HEK293 (cell line): ENCODE measurements around the gene SLC26A6.
A peak's percentile ranks its signal among the peaks of the same experiment; 100 is the strongest.

Source experiments
- CTCF ChIA-PET: fragments of 350-600 bp; formaldehyde crosslinking; extraction: SDS; loops from one replicate; lab custom pipeline; 2021; ENCODE audit warnings: antibody characterized with exemption; lab: Yijun Ruan, JAX
- POLR2A ChIA-PET: fragments of 300-600 bp; formaldehyde crosslinking; extraction: SDS; loops from one replicate; lab custom pipeline; 2020; ENCODE audit warnings: antibody characterized with exemption, inconsistent platforms; lab: Yijun Ruan, JAX
- H3K27ac ChIP-seq: fragments of 200-500 bp; sonication (Bioruptor generic); 2 replicates; pipeline ENCODE4 v1.5.1; 2014; ENCODE audit warnings: low read depth, low read length, control low read depth, inconsistent platforms; ENCODE audit errors: extremely low read depth
- H3K36me3 ChIP-seq, 2 experiments: fragments of 200-500 bp in 1 of 2; sonication (Bioruptor generic) in 1 of 2; 1 replicate in 1 of 2; 2 replicates in 1 of 2; pipeline ENCODE4 v1.5.1; 2014 to 2017; ENCODE audit warnings: inconsistent platforms in 2 of 2, low read length in 2 of 2; ENCODE audit not compliant: control insufficient read depth in 2 of 2, insufficient read depth in 1 of 2
- H3K4me1 ChIP-seq: fragments of 200-500 bp; sonication (Bioruptor generic); 2 replicates; pipeline ENCODE4 v1.5.1; 2014; ENCODE audit warnings: mild to moderate bottlenecking, low read length, inconsistent platforms; ENCODE audit not compliant: control insufficient read depth, insufficient read depth
- H3K4me3 ChIP-seq: 2 replicates; pipeline ENCODE4 v1.5.1; 2011; ENCODE audit warnings: low read depth, mild to moderate bottlenecking, control low read depth, low read length, moderate library complexity
- H3K9me3 ChIP-seq: fragments of 200-500 bp; sonication (Bioruptor generic); 2 replicates; pipeline ENCODE4 v1.5.1; 2014; ENCODE audit warnings: low read depth, low read length, inconsistent platforms; ENCODE audit not compliant: control insufficient read depth, insufficient read depth
- AEBP2 ChIP-seq: fragments of 450-650 bp; formaldehyde crosslinking; IDR thresholded peaks from 2 replicates; pipeline ENCODE4 v1.5.1; 2016; ENCODE audit warnings: missing biosample characterization, missing genetic modification characterization, borderline replicate concordance
- BCL6B ChIP-seq: fragments of 450-650 bp; formaldehyde crosslinking; IDR thresholded peaks from 2 replicates; pipeline ENCODE4 v1.5.1; 2017; ENCODE audit warnings: missing biosample characterization, missing genetic modification characterization
- FEZF1 ChIP-seq: fragments of 450-650 bp; formaldehyde crosslinking; IDR thresholded peaks from 2 replicates; pipeline ENCODE4 v1.5.1; 2016; ENCODE audit warnings: missing biosample characterization, missing genetic modification characterization
- GLIS1 ChIP-seq: fragments of 450-650 bp; formaldehyde crosslinking; IDR thresholded peaks from 2 replicates; pipeline ENCODE4 v1.5.1; 2016; ENCODE audit warnings: missing biosample characterization, missing genetic modification characterization
- GLIS2 ChIP-seq: fragments of 450-650 bp; formaldehyde crosslinking; IDR thresholded peaks from 2 replicates; pipeline ENCODE4 v1.5.1; 2016; ENCODE audit warnings: missing biosample characterization, missing genetic modification characterization
- HOXC10 ChIP-seq: sonication (generic); formaldehyde crosslinking; IDR thresholded peaks from 2 replicates; pipeline ENCODE4 v1.8.1; 2023; ENCODE audit warnings: mild to moderate bottlenecking, missing genetic modification reagents
- IKZF3 ChIP-seq: fragments of 450-650 bp; IDR thresholded peaks from 2 replicates; pipeline ENCODE4 v1.5.0; 2018; ENCODE audit warnings: missing biosample characterization, mild to moderate bottlenecking, missing genetic modification characterization, moderate library complexity
- KLF8 ChIP-seq: fragments of 450-650 bp; formaldehyde crosslinking; IDR thresholded peaks from 2 replicates; pipeline ENCODE4 v1.5.1; 2016; ENCODE audit warnings: missing biosample characterization, missing genetic modification characterization
- OSR2 ChIP-seq: fragments of 450-650 bp; formaldehyde crosslinking; IDR thresholded peaks from 2 replicates; pipeline ENCODE4 v1.5.1; 2016; ENCODE audit warnings: missing biosample characterization, missing genetic modification characterization
- WT1 ChIP-seq: fragments of 450-650 bp; formaldehyde crosslinking; IDR thresholded peaks from 2 replicates; pipeline ENCODE4 v1.5.1; 2016; ENCODE audit warnings: missing biosample characterization, missing genetic modification characterization
- ZFHX2 ChIP-seq: fragments of 450-650 bp; formaldehyde crosslinking; conservative IDR thresholded peaks from 2 replicates; pipeline ENCODE4 v1.5.1; 2016; ENCODE audit warnings: missing biosample characterization, missing genetic modification characterization
- ZFP69B ChIP-seq: fragments of 450-650 bp; formaldehyde crosslinking; IDR thresholded peaks from 2 replicates; pipeline ENCODE4 v1.5.1; 2016; ENCODE audit warnings: missing biosample characterization, missing genetic modification characterization
- ZIC2 ChIP-seq: fragments of 450-650 bp; formaldehyde crosslinking; IDR thresholded peaks from 2 replicates; pipeline ENCODE4 v1.5.1; 2016; ENCODE audit warnings: missing biosample characterization, missing genetic modification characterization
- ZNF169 ChIP-seq: fragments of 450-650 bp; formaldehyde crosslinking; IDR thresholded peaks from 2 replicates; pipeline ENCODE4 v1.5.1; 2016; ENCODE audit warnings: missing biosample characterization, missing genetic modification characterization
- ZNF324 ChIP-seq: fragments of 450-650 bp; formaldehyde crosslinking; IDR thresholded peaks from 2 replicates; pipeline ENCODE4 v1.5.1; 2016; ENCODE audit warnings: missing biosample characterization, missing genetic modification characterization
- ZNF366 ChIP-seq: fragments of 450-650 bp; formaldehyde crosslinking; conservative IDR thresholded peaks from 2 replicates; pipeline ENCODE4 v1.5.1; 2016; ENCODE audit warnings: missing biosample characterization, missing genetic modification characterization
- ZNF37A ChIP-seq: fragments of 450-650 bp; IDR thresholded peaks from 2 replicates; pipeline ENCODE4 v1.5.1; 2018; ENCODE audit warnings: missing biosample characterization, missing genetic modification characterization
- ZNF394 ChIP-seq: fragments of 450-650 bp; formaldehyde crosslinking; IDR thresholded peaks from 2 replicates; pipeline ENCODE4 v1.5.1; 2016; ENCODE audit warnings: missing biosample characterization, missing genetic modification characterization, mild to moderate bottlenecking, moderate library complexity, borderline replicate concordance
- ZNF398 ChIP-seq: fragments of 450-650 bp; formaldehyde crosslinking; IDR thresholded peaks from 2 replicates; pipeline ENCODE4 v1.5.1; 2017; ENCODE audit warnings: missing biosample characterization, missing genetic modification characterization
- ZNF433 ChIP-seq: fragments of 450-650 bp; formaldehyde crosslinking; IDR thresholded peaks from 2 replicates; pipeline ENCODE4 v1.5.1; 2016; ENCODE audit warnings: missing biosample characterization, missing genetic modification characterization, low read depth
- ZNF521 ChIP-seq: fragments of 450-650 bp; formaldehyde crosslinking; IDR thresholded peaks from 2 replicates; pipeline ENCODE4 v1.5.1; 2017; ENCODE audit warnings: missing biosample characterization, mild to moderate bottlenecking, missing genetic modification characterization
- ZNF701 ChIP-seq: fragments of 450-650 bp; formaldehyde crosslinking; IDR thresholded peaks from 2 replicates; pipeline ENCODE4 v1.5.1; 2016; ENCODE audit warnings: missing biosample characterization, missing genetic modification characterization
- ZXDB ChIP-seq: fragments of 450-650 bp; formaldehyde crosslinking; IDR thresholded peaks from 2 replicates; pipeline ENCODE4 v1.5.1; 2016; ENCODE audit warnings: missing biosample characterization, missing genetic modification characterization
- TF ChIP-seq, protein P1 (sequence below): fragments of 450-650 bp; formaldehyde crosslinking; IDR thresholded peaks from 2 replicates; pipeline ENCODE4 v1.5.1; 2016; ENCODE audit warnings: missing biosample characterization, missing genetic modification characterization
- TF ChIP-seq, protein P2 (sequence below): fragments of 450-650 bp; formaldehyde crosslinking; IDR thresholded peaks from 2 replicates; pipeline ENCODE4 v1.5.1; 2016; ENCODE audit warnings: missing biosample characterization, missing genetic modification characterization
- TF ChIP-seq, protein P3 (sequence below): fragments of 450-650 bp; formaldehyde crosslinking; conservative IDR thresholded peaks from 2 replicates; pipeline ENCODE4 v1.5.1; 2016; ENCODE audit warnings: low read depth, missing biosample characterization, missing genetic modification characterization

Gene SLC26A6

DNA sequence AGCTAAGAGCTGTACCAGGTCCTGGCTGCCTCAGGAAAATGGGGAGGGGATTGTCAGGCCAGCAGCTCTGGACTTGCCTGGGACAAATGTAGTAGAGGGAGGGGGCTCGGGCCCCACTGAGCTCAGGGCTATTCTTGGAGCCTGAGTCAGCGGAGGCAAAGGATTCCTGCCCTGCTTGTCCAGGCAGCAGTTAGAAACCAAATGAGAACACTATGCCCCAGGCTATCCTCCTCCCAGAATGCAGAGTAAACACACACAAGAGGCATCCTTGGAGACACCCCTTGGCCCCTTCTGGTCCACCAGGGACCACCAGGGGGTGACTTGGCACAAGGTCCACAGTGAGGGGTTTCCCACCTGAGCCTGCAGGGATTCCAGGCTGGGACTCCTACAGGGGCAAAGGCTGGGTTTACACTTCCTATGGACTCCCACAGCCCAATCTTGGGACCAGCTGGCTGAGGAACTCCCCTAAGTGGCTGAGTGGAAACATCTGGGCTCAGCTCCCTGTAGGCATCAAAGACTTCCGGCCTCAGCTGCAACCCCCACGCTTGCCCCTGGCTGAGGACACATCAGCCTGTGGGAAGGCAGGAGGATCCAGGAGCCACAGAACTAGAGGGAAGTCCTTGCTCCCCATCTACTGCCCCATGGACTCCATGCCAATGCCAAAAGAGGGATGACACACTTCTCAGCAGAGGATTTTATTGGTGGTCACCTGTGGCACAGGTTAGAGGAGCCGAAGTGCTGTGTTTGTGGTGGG, 36.8 kb downstream of the SLC26A6 start:
- Histone ChIP-seq H3K4me1 (no peaks in the 10 kb centered on the region; the same call in 1 of the 2 replicates), H3K4me3 (no peak overlapping the region), H3K9me3 (no peaks in the 10 kb centered on the region), H3K27ac (peak overlapping the region; percentile 64), H3K36me3 (peaks cover 6 to 67% of the 10 kb centered on the region in 2 experiments; a peak in 2 of 3 replicates)
- CTCF ChIA-PET: no interaction called here
- POLR2A ChIA-PET: interaction anchor here (0.8 to 2.3 kb wide), 4 partner anchors 37 to 153 kb away, joined by 3 to 8 read pairs (median 4); partner anchors contain the start of gene SLC26A6
- TF ChIP-seq, protein P1, sequence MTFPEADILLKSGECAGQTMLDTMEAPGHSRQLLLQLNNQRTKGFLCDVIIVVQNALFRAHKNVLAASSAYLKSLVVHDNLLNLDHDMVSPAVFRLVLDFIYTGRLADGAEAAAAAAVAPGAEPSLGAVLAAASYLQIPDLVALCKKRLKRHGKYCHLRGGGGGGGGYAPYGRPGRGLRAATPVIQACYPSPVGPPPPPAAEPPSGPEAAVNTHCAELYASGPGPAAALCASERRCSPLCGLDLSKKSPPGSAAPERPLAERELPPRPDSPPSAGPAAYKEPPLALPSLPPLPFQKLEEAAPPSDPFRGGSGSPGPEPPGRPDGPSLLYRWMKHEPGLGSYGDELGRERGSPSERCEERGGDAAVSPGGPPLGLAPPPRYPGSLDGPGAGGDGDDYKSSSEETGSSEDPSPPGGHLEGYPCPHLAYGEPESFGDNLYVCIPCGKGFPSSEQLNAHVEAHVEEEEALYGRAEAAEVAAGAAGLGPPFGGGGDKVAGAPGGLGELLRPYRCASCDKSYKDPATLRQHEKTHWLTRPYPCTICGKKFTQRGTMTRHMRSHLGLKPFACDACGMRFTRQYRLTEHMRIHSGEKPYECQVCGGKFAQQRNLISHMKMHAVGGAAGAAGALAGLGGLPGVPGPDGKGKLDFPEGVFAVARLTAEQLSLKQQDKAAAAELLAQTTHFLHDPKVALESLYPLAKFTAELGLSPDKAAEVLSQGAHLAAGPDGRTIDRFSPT (tag by site-specific recombination): no peak
- TF ChIP-seq ZNF398 (tag by site-specific recombination) (peak; percentile 56; the same call in 1 of the 2 replicates), GLIS2 (tag by site-specific recombination) (peak; percentile 70), GLIS1 (tag by site-specific recombination) (peak; percentile 98), ZNF521 (tag by site-specific recombination) (no peak), ZNF366 (peak; percentile 67), HOXC10 (CRISPR knock-in tag) (no peak), FEZF1 (tag by site-specific recombination) (peak; percentile 46; the same call in 1 of the 2 replicates), IKZF3 (tag by site-specific recombination) (no peak), ZFHX2 (tag by site-specific recombination) (peak; percentile 72), ZXDB (tag by site-specific recombination) (peak; percentile 92), AEBP2 (tag by site-specific recombination) (no peak), OSR2 (peak; percentile 67), ZNF701 (tag by site-specific recombination) (no peak), ZNF169 (tag by site-specific recombination) (no peak), BCL6B (no peak), ZNF433 (no peak), WT1 (tag by site-specific recombination) (peak; percentile 96), ZNF324 (peak; percentile 64; the same call in 1 of the 2 replicates), ZIC2 (tag by site-specific recombination) (peak; percentile 98), KLF8 (tag by site-specific recombination) (no peak), ZNF37A (tag by site-specific recombination) (no peak), ZFP69B (peak; percentile 36; the same call in 1 of the 2 replicates), ZNF394 (tag by site-specific recombination) (peak; percentile 51; the same call in 1 of the 2 replicates)
- TF ChIP-seq, protein P2, sequence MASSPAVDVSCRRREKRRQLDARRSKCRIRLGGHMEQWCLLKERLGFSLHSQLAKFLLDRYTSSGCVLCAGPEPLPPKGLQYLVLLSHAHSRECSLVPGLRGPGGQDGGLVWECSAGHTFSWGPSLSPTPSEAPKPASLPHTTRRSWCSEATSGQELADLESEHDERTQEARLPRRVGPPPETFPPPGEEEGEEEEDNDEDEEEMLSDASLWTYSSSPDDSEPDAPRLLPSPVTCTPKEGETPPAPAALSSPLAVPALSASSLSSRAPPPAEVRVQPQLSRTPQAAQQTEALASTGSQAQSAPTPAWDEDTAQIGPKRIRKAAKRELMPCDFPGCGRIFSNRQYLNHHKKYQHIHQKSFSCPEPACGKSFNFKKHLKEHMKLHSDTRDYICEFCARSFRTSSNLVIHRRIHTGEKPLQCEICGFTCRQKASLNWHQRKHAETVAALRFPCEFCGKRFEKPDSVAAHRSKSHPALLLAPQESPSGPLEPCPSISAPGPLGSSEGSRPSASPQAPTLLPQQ (tag by site-specific recombination): peak; percentile 71; the same call in 1 of the 2 replicates
- TF ChIP-seq, protein P3, sequence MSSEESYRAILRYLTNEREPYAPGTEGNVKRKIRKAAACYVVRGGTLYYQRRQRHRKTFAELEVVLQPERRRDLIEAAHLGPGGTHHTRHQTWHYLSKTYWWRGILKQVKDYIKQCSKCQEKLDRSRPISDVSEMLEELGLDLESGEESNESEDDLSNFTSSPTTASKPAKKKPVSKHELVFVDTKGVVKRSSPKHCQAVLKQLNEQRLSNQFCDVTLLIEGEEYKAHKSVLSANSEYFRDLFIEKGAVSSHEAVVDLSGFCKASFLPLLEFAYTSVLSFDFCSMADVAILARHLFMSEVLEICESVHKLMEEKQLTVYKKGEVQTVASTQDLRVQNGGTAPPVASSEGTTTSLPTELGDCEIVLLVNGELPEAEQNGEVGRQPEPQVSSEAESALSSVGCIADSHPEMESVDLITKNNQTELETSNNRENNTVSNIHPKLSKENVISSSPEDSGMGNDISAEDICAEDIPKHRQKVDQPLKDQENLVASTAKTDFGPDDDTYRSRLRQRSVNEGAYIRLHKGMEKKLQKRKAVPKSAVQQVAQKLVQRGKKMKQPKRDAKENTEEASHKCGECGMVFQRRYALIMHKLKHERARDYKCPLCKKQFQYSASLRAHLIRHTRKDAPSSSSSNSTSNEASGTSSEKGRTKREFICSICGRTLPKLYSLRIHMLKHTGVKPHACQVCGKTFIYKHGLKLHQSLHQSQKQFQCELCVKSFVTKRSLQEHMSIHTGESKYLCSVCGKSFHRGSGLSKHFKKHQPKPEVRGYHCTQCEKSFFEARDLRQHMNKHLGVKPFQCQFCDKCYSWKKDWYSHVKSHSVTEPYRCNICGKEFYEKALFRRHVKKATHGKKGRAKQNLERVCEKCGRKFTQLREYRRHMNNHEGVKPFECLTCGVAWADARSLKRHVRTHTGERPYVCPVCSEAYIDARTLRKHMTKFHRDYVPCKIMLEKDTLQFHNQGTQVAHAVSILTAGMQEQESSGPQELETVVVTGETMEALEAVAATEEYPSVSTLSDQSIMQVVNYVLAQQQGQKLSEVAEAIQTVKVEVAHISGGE (tag by site-specific recombination): no peak
